H1 (cell line): Measurements from ENCODE around the gene MCCD1. TPM values are rescaled to one million over a fixed set of nuclear protein-coding genes. Genes with fewer than 3 reads are reported as not detected.

Source experiments
- CTCF ChIA-PET: fragments of 300-600 bp; sonication (Branson Sonifier 250); formaldehyde crosslinking; loops from one replicate; lab custom pipeline; 2021; ENCODE audit not compliant: partially characterized antibody; lab: Charles Lee
- POLR2A ChIA-PET: fragments of 300-600 bp; sonication (Branson Sonifier 250); formaldehyde crosslinking; loops from one replicate; lab custom pipeline; 2021; ENCODE audit warnings: inconsistent platforms; ENCODE audit not compliant: partially characterized antibody; lab: Charles Lee
- DNase-seq, 2 experiments: peaks; one replicate each; pipeline versions ENCODE4 v3.0.0 to v3.0.0-alpha.2; 2010 to 2022; ENCODE audit warnings: low spot score in 2 of 2, low read depth in 1 of 2, mixed read lengths in 1 of 2
- FAIRE-seq: peaks from 2 replicates; lab custom pipeline; 2011; peaks lifted over from hg19 to GRCh38; lab: Jason Lieb, UNC
- H2AFZ ChIP-seq: 2 replicates; pipeline ENCODE4 v1.8.1; 2012; ENCODE audit warnings: low read length, inconsistent platforms
- H2AK5ac ChIP-seq: 2 replicates; pipeline ENCODE4 v1.6.1; 2013; ENCODE audit warnings: low read depth, low read length
- H2BK120ac ChIP-seq: replicated peaks from 2 replicates; pipeline ENCODE3; 2013; ENCODE audit warnings: low read depth, low read length, inconsistent platforms
- H2BK12ac ChIP-seq: 2 replicates; pipeline ENCODE4 v1.6.1; 2013; ENCODE audit warnings: low read depth, low read length
- H2BK15ac ChIP-seq: 2 replicates; pipeline ENCODE4 v1.6.1; 2013; ENCODE audit warnings: low read length
- H2BK20ac ChIP-seq: 2 replicates; pipeline ENCODE4 v1.6.1; 2013; ENCODE audit warnings: low read length
- H2BK5ac ChIP-seq: 2 replicates; pipeline ENCODE4 v1.6.1; 2013; ENCODE audit warnings: low read depth, low read length
- H3K14ac ChIP-seq: 2 replicates; pipeline ENCODE4 v1.6.1; 2013; ENCODE audit warnings: inconsistent platforms; ENCODE audit not compliant: insufficient read length
- H3K18ac ChIP-seq: 2 replicates; pipeline ENCODE4 v1.6.1; 2013; ENCODE audit warnings: low read length; ENCODE audit errors: extremely low read depth
- H3K23ac ChIP-seq: 2 replicates; pipeline ENCODE4 v1.6.1; 2013; ENCODE audit warnings: inconsistent platforms; ENCODE audit not compliant: insufficient read length
- H3K23me2 ChIP-seq: 2 replicates; pipeline ENCODE4 v1.6.1; 2013; ENCODE audit warnings: low read depth, low read length
- H3K27ac ChIP-seq: 2 replicates; pipeline ENCODE4 v1.6.1; 2011; ENCODE audit warnings: low read depth, low read length, inconsistent platforms
- H3K27me3 ChIP-seq, 4 experiments: replicated peaks in 1 of 4; 1 replicate in 1 of 4; 2 replicates in 3 of 4; pipeline versions ENCODE4 v1.6.1 to v1.8.1; 2011 to 2013; ENCODE audit warnings: low read length in 3 of 4, mild to moderate bottlenecking in 3 of 4, inconsistent platforms in 2 of 4, mixed read lengths in 2 of 4, moderate library complexity in 1 of 4; ENCODE audit not compliant: control insufficient read depth in 3 of 4, insufficient read depth in 3 of 4; ENCODE audit errors: extremely low read depth in 1 of 4
- H3K36me3 ChIP-seq, 4 experiments: 2 replicates each; pipeline versions ENCODE4 v1.6.1 to v1.8.1; 2011 to 2013; ENCODE audit warnings: mild to moderate bottlenecking in 4 of 4, low read length in 3 of 4, moderate library complexity in 2 of 4, control low read depth in 1 of 4, inconsistent platforms in 1 of 4; ENCODE audit not compliant: insufficient read depth in 4 of 4, control insufficient read depth in 2 of 4
- H3K4ac ChIP-seq: replicated peaks from 2 replicates; pipeline ENCODE3; 2013; ENCODE audit warnings: low read length, low read depth, mixed read lengths, inconsistent platforms; ENCODE audit not compliant: insufficient read length
- H3K4me1 ChIP-seq, 4 experiments: replicated peaks in 1 of 4; 1 replicate in 1 of 4; 2 replicates in 3 of 4; pipeline versions ENCODE4 v1.6.1 to v1.8.1; 2011 to 2013; ENCODE audit warnings: low read length in 3 of 4, inconsistent platforms in 2 of 4, mixed read lengths in 1 of 4; ENCODE audit not compliant: insufficient read depth in 4 of 4, control insufficient read depth in 3 of 4
- H3K4me2 ChIP-seq, 2 experiments: 2 replicates each; pipeline versions ENCODE4 v1.6.1 to v1.8.1; 2011 to 2013; ENCODE audit warnings: low read depth in 2 of 2, low read length in 2 of 2, control low read depth in 1 of 2, inconsistent platforms in 1 of 2, mild to moderate bottlenecking in 1 of 2; ENCODE audit not compliant: insufficient read depth in 1 of 2
- H3K4me3 ChIP-seq, 4 experiments: fragments of 200-600, 300-600 bp in 1 of 4; sonication (generic), shearing (Covaris generic), sonication (Bioruptor Twin) in 1 of 4; 2 replicates each; pipeline versions ENCODE4 v1.5.1 to v1.8.1; 2011 to 2016; ENCODE audit warnings: low read length in 4 of 4, low read depth in 3 of 4, control low read depth in 2 of 4, inconsistent platforms in 2 of 4, mild to moderate bottlenecking in 2 of 4, mixed read lengths in 1 of 4, moderate library complexity in 1 of 4; ENCODE audit not compliant: insufficient read depth in 2 of 4; ENCODE audit errors: extremely low read depth in 1 of 4
- H3K56ac ChIP-seq: replicated peaks from 2 replicates; pipeline ENCODE3; 2013; ENCODE audit warnings: low read depth, mild to moderate bottlenecking, mixed read lengths, low read length, inconsistent platforms; ENCODE audit not compliant: insufficient read length
- H3K79me1 ChIP-seq: 2 replicates; pipeline ENCODE4 v1.6.1; 2013; ENCODE audit warnings: low read depth, low read length, control low read depth
- H3K79me2 ChIP-seq, 2 experiments: 2 replicates each; pipeline versions ENCODE4 v1.6.1 to v1.8.1; 2012 to 2013; ENCODE audit warnings: low read length in 2 of 2, mild to moderate bottlenecking in 2 of 2, inconsistent platforms in 1 of 2; ENCODE audit not compliant: insufficient read depth in 2 of 2, control insufficient read depth in 1 of 2
- H3K9ac ChIP-seq, 4 experiments: replicated peaks in 1 of 4; 1 replicate in 1 of 4; 2 replicates in 3 of 4; pipeline versions ENCODE4 v1.6.1 to v1.8.1; 2011 to 2013; ENCODE audit warnings: low read depth in 3 of 4, low read length in 3 of 4, control low read depth in 2 of 4, mild to moderate bottlenecking in 2 of 4, moderate library complexity in 2 of 4, inconsistent platforms in 1 of 4; ENCODE audit errors: extremely low read depth in 1 of 4
- H3K9me3 ChIP-seq, 2 experiments: 2 replicates each; pipeline versions ENCODE4 v1.6.1 to v1.8.1; 2012 to 2013; ENCODE audit warnings: mild to moderate bottlenecking in 2 of 2, moderate library complexity in 2 of 2, control low read depth in 1 of 2, inconsistent platforms in 1 of 2, low read depth in 1 of 2, low read length in 1 of 2, mixed read lengths in 1 of 2; ENCODE audit not compliant: insufficient read depth in 2 of 2
- H4K20me1 ChIP-seq, 2 experiments: replicated peaks in 1 of 2; 2 replicates each; pipeline versions ENCODE3 to v1.8.1; 2011 to 2013; ENCODE audit warnings: inconsistent platforms in 2 of 2, low read length in 2 of 2, mild to moderate bottlenecking in 1 of 2; ENCODE audit not compliant: insufficient read depth in 2 of 2, control insufficient read depth in 1 of 2
- H4K5ac ChIP-seq: 2 replicates; pipeline ENCODE4 v1.6.1; 2013; ENCODE audit warnings: low read length, low read depth, mixed read lengths, inconsistent platforms; ENCODE audit not compliant: insufficient read length
- H4K8ac ChIP-seq: 2 replicates; pipeline ENCODE4 v1.8.0; 2013; ENCODE audit warnings: mild to moderate bottlenecking, moderate library complexity, low read length, inconsistent platforms; ENCODE audit not compliant: insufficient read depth; ENCODE audit errors: extremely low read depth
- H4K91ac ChIP-seq: replicated peaks from 2 replicates; pipeline ENCODE3; 2013; ENCODE audit warnings: low read length, mixed read lengths, inconsistent platforms; ENCODE audit not compliant: insufficient read length
- PHF8 ChIP-seq: fragments of 200-600 bp; sonication (generic); conservative IDR thresholded peaks from 2 replicates; pipeline ENCODE4 v1.7.1; 2012; ENCODE audit warnings: low read depth, mild to moderate bottlenecking, inconsistent platforms, low read length, moderate library complexity
- SAP30 ChIP-seq: fragments of 300-600 bp; sonication (generic); IDR thresholded peaks from 2 replicates; pipeline ENCODE4 v1.7.1; 2012; ENCODE audit warnings: low read length, moderate library complexity, mild to moderate bottlenecking, inconsistent platforms; ENCODE audit not compliant: insufficient read depth, insufficient replicate concordance
- WGBS, 2 experiments: shearing (Covaris generic) in 1 of 2; methylation state at CpG; one replicate each; pipeline versions ENCODE4 v1.1.6 to v1.1.7; 2013 to 2015; ENCODE audit warnings: low lambda C conversion rate in 2 of 2, mixed read lengths in 2 of 2, inconsistent platforms in 1 of 2, low coverage in 1 of 2, missing lambda C conversion rate in 1 of 2; ENCODE audit not compliant: insufficient replicate concordance in 2 of 2, insufficient coverage in 1 of 2, insufficient read length in 1 of 2; ENCODE audit errors: extremely low coverage in 1 of 2, missing lambda C conversion rate in 1 of 2; 5-methylcytosine and 5-hydroxymethylcytosine counted together
- polyA plus RNA-seq, 7 experiments: library from polyadenylated mRNA; depleted of rRNA in 3 of 7; stranded (reverse) in 5 of 7; unstranded in 2 of 7; fragments of >200 nt in 5 of 7; fragments of 200-250 nt in 2 of 7; gene quantifications; 1 replicate in 5 of 7; 2 replicates in 1 of 7; 4 replicates in 1 of 7; pipeline versions ENCODE4 v1.2.1 to v1.2.3, GENCODE V29; 2011 to 2013; ENCODE audit warnings: missing spikeins in 2 of 7, mixed read lengths in 2 of 7
- total RNA-seq: library from RNA; stranded (reverse); fragmentation: NEBNext Ultra II Directional; extraction: Animal tissue kit (Norgen Biotek cat#: 25700); gene quantifications from 2 replicates; pipeline ENCODE4 v1.2.1, GENCODE V29; 2021

Gene MCCD1
- total and polyA plus RNA-seq, 2 of the 8 experiments (the other 6 are each of a cell fraction or from before 2014, with no cell fraction given): not detected

DNA sequence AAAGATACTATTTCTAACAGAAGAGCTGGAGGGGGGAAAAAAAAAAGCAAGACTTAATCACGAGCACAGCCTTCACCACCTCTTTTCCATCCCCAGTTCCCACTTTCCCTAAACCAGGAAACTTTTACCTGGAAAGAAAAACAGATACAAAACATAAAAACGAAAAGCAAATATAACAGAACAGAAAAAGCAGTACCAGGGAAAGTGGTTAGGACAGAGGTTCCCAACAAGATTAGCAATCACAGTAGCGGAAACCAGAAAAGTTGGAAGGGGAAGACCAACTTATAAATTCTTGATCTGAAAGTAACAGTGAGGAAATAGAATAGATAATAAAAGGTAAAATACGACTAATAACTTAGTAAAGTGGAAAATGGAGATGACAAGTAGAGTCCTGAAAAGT is 11.9 kb downstream of the MCCD1 start:
- CTCF ChIA-PET: interaction anchor here (0.6 to 24.7 kb wide), 4 partner anchors 10 to 61 kb away, joined by 3 to 613 read pairs (median 8); partner anchors contain the start of gene NCR3
- WGBS, 2 experiments: 32% methylated on average over 4 of the region's 4 CpGs; no CpG with 5 or more reads in 1 of the 2 experiments

More for the DNA sequence above, 11.9 kb downstream of the MCCD1 start:
- peak overlapping the region; percentile 99 for H3K27ac ChIP-seq
- no peak for FAIRE-seq
- no peak overlapping the region for H4K5ac ChIP-seq
- H3K18ac ChIP-seq: no peak overlapping the region; the same call in 1 of the 2 replicates
- no peak overlapping the region for H3K23ac ChIP-seq
- H3K4me3 ChIP-seq: peak overlapping the region; percentile 75 to 99 (median 97)
- H3K14ac ChIP-seq: no peak overlapping the region
- H2AK5ac ChIP-seq: peak overlapping the region; percentile 99; the same call in 1 of the 2 replicates
- peak overlapping the region; percentile 71 to 86 for H3K4me2 ChIP-seq
- no peak overlapping the region for H2AFZ ChIP-seq
- H4K8ac ChIP-seq: no peak overlapping the region
- peak overlapping the region; percentile 97 to 100 (median 98) for H3K9ac ChIP-seq
- no peak overlapping the region for H2BK12ac ChIP-seq
- no peak overlapping the region for H2BK120ac ChIP-seq
- no peaks in the 10 kb centered on the region; the same call in 1 of the 2 replicates for H3K79me1 ChIP-seq
- peaks cover 2 to 14% (median 8%) of the 10 kb centered on the region in 4 experiments; a peak in 5 of 7 replicates for H3K4me1 ChIP-seq
- peaks cover 34 to 64% of the 10 kb centered on the region in 2 experiments for H3K79me2 ChIP-seq
- peak overlapping the region; percentile 100; the same call in 1 of the 2 replicates for H2BK5ac ChIP-seq
- H3K9me3 ChIP-seq: no peaks in the 10 kb centered on the region
- H4K20me1 ChIP-seq: peaks cover 27 to 29% of the 10 kb centered on the region in 2 experiments
- H4K91ac ChIP-seq: no peak overlapping the region
- H3K36me3 ChIP-seq: peaks cover 33 to 49% (median 45%) of the 10 kb centered on the region in 4 experiments
- no peak overlapping the region for H2BK20ac ChIP-seq
- peaks cover 5% of the 10 kb centered on the region for H3K23me2 ChIP-seq
- POLR2A ChIA-PET: interaction anchor here (1.1 to 18.4 kb wide), 32 partner anchors 8 to 287 kb away, joined by 3 to 428 read pairs (median 13); partner anchors contain the start of genes AIF1, BAG6, C6orf47 and CSNK2B
- no peak for DNase-seq
- TF ChIP-seq SAP30 (no peak), PHF8 (0 out of 2 replicates have a peak, but pooled peaks have one; percentile 17)
- no peak overlapping the region for H3K56ac ChIP-seq
- H3K27me3 ChIP-seq: no peaks in the 10 kb centered on the region
- no peak overlapping the region for H3K4ac ChIP-seq
- H2BK15ac ChIP-seq: no peak overlapping the region
